ENCODE results near the gene MAGEB2. TPM values are rescaled to one million over a fixed set of nuclear protein-coding genes. Genes with fewer than 3 reads are reported as not detected.

The MAGEB2 gene
- total and polyA plus RNA-seq, 2 experiments from 2014 or later = 0.24 TPM; not detected in 1

- H3F3A ChIP-seq (replicated peaks; ENCODE audit: low read depth) = no peaks in the 10 kb centered on the region
- H4K20me1 ChIP-seq (replicated peaks; ENCODE audit: insufficient read depth) = no peaks in the 10 kb centered on the region
- H3K4me1 Mint-ChIP-seq = peaks cover 12% of the 10 kb centered on the region
- no peak within 1 kb of the TSS for H3K4me3 Mint-ChIP-seq
- H3K9me2 ChIP-seq (ENCODE audit: insufficient read depth) = no peaks in the 10 kb centered on the region
- no peaks in the 10 kb centered on the region for H3K9me3 Mint-ChIP-seq
- no peak within 1 kb of the TSS for H3K4me3 ChIP-seq
- ATAC-seq (no peak), DNase-seq (ENCODE audit: low spot score) (no peak)
- no peak within 1 kb of the TSS for H3K27ac Mint-ChIP-seq
- no peaks in the 10 kb centered on the region for H3K36me3 ChIP-seq (ENCODE audit: insufficient read depth)
- H3K27ac ChIP-seq (ENCODE audit: low read depth) = no peak within 1 kb of the TSS
- H3K27me3 ChIP-seq (ENCODE audit: insufficient read depth) = no peaks in the 10 kb centered on the region
- no peak within 1 kb of the TSS for H2AFZ ChIP-seq
- H3K27me3 Mint-ChIP-seq (ENCODE audit: insufficient read depth, low read depth, poor library complexity) = no peaks in the 10 kb centered on the region
- H3K4me1 ChIP-seq (ENCODE audit: insufficient read depth) = peaks cover 2% of the 10 kb centered on the region; the same call in 1 of the 2 replicates
- TF ChIP-seq NANOG (IDR thresholded peaks at IDR 0.05; ENCODE audit: borderline replicate concordance) (no peak), EZH2 (IDR thresholded peaks at IDR 0.05; ENCODE audit: low read depth, unreplicated experiment) (no peak), JUNB (IDR thresholded peaks at IDR 0.05; ENCODE audit: unreplicated experiment) (no peak), STAT1 (IDR thresholded peaks at IDR 0.05; ENCODE audit: unreplicated experiment) (no peak), CREB1 (CRISPR knock-in tag; IDR thresholded peaks at IDR 0.05; ENCODE audit: low read depth) (no peak), ZNF462 (CRISPR knock-in tag; IDR thresholded peaks at IDR 0.05) (no peak), POLR2AphosphoS5 (IDR thresholded peaks at IDR 0.05; ENCODE audit: low read depth) (no peak), CTCF (conservative IDR thresholded peaks at IDR 0.05; ENCODE audit: low read depth in 2 of 2) (no peak), ETS1 (IDR thresholded peaks at IDR 0.05) (no peak), REST (IDR thresholded peaks at IDR 0.05; ENCODE audit: unreplicated experiment) (no peak), ZNF331 (CRISPR knock-in tag; IDR thresholded peaks at IDR 0.05; ENCODE audit: low read depth) (no peak), ZNF114 (CRISPR knock-in tag; IDR thresholded peaks at IDR 0.05) (no peak), EZH2phosphoT487 (IDR thresholded peaks at IDR 0.05; ENCODE audit: unreplicated experiment) (no peak)
- H3K4me2 ChIP-seq = no peak within 1 kb of the TSS
- no peaks in the 10 kb centered on the region for H3K79me2 ChIP-seq (replicated peaks; ENCODE audit: insufficient read depth)
- no peaks in the 10 kb centered on the region for H3K36me3 Mint-ChIP-seq (ENCODE audit: low read depth)
Observed at GRCh38 chrX:30230395-30230794, 15.0 kb downstream of the MAGEB2 start, which contains the start of gene MAGEB3. Gene MAGEB3 (plus strand): TSS chrX:30230657. CDS start chrX:30235925, 5,268 bp downstream.

Data from GM23338 (cell line).